Panc1 (cell line): ENCODE measurements around the gene SLC22A5.

Experiments used
- POLR2AphosphoS5 ChIP-seq: IDR thresholded peaks from 2 replicates; pipeline ENCODE4 v1.6.1; 2012; ENCODE audit warnings: mild to moderate bottlenecking, low read depth, low read length, moderate library complexity
- SIN3A ChIP-seq: IDR thresholded peaks from 2 replicates; pipeline ENCODE4 v1.6.1; 2012; ENCODE audit warnings: low read depth, mild to moderate bottlenecking, low read length, moderate library complexity, borderline replicate concordance; ENCODE audit not compliant: insufficient read depth
- TCF7L2 ChIP-seq: IDR thresholded peaks from 2 replicates; pipeline ENCODE4 v1.6.1; 2011; ENCODE audit warnings: mild to moderate bottlenecking, low read depth, low read length, inconsistent platforms
- TF ChIP-seq, protein P1 (sequence below): fragments of 450-650 bp; IDR thresholded peaks from 2 replicates; pipeline ENCODE4 v1.5.1; 2017; ENCODE audit warnings: mild to moderate bottlenecking
- TF ChIP-seq, protein P2 (sequence below), 2 experiments: IDR thresholded peaks; 2 replicates each; pipeline ENCODE4 v1.6.1; 2011 to 2012; ENCODE audit warnings: low read depth in 2 of 2, control low read depth in 1 of 2, low read length in 1 of 2, mild to moderate bottlenecking in 1 of 2, moderate library complexity in 1 of 2; ENCODE audit not compliant: insufficient read depth in 1 of 2

DNA sequence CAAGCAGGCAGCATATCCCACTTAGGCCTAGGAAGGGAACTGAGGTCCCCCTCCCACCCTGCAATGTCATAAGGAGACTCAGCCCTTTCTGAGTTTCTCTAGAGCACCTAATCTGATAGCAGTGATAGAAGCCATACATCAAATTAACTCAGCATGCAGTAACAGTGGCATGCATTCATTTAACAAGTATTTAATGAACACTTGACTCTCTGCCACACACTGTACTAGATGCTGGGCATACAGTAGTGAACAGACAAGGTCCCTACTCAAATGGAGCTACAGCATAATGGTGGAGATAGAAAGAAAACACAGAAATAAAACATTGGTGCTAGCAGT is 58.6 kb downstream of the SLC22A5 start:
- TF ChIP-seq, protein P1, sequence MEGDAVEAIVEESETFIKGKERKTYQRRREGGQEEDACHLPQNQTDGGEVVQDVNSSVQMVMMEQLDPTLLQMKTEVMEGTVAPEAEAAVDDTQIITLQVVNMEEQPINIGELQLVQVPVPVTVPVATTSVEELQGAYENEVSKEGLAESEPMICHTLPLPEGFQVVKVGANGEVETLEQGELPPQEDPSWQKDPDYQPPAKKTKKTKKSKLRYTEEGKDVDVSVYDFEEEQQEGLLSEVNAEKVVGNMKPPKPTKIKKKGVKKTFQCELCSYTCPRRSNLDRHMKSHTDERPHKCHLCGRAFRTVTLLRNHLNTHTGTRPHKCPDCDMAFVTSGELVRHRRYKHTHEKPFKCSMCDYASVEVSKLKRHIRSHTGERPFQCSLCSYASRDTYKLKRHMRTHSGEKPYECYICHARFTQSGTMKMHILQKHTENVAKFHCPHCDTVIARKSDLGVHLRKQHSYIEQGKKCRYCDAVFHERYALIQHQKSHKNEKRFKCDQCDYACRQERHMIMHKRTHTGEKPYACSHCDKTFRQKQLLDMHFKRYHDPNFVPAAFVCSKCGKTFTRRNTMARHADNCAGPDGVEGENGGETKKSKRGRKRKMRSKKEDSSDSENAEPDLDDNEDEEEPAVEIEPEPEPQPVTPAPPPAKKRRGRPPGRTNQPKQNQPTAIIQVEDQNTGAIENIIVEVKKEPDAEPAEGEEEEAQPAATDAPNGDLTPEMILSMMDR: no peak
- TF ChIP-seq POLR2AphosphoS5: no peak
- TF ChIP-seq, protein P2, sequence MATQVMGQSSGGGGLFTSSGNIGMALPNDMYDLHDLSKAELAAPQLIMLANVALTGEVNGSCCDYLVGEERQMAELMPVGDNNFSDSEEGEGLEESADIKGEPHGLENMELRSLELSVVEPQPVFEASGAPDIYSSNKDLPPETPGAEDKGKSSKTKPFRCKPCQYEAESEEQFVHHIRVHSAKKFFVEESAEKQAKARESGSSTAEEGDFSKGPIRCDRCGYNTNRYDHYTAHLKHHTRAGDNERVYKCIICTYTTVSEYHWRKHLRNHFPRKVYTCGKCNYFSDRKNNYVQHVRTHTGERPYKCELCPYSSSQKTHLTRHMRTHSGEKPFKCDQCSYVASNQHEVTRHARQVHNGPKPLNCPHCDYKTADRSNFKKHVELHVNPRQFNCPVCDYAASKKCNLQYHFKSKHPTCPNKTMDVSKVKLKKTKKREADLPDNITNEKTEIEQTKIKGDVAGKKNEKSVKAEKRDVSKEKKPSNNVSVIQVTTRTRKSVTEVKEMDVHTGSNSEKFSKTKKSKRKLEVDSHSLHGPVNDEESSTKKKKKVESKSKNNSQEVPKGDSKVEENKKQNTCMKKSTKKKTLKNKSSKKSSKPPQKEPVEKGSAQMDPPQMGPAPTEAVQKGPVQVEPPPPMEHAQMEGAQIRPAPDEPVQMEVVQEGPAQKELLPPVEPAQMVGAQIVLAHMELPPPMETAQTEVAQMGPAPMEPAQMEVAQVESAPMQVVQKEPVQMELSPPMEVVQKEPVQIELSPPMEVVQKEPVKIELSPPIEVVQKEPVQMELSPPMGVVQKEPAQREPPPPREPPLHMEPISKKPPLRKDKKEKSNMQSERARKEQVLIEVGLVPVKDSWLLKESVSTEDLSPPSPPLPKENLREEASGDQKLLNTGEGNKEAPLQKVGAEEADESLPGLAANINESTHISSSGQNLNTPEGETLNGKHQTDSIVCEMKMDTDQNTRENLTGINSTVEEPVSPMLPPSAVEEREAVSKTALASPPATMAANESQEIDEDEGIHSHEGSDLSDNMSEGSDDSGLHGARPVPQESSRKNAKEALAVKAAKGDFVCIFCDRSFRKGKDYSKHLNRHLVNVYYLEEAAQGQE (IDR thresholded peaks at IDR 0.05; ENCODE audit: insufficient read depth in 1 of 2, low read depth in 2 of 2, low read length in 1 of 2): no peak
- no peak for TF ChIP-seq TCF7L2
- no peak for TF ChIP-seq SIN3A
